ENCODE measurements around the gene STAM2. TPM values are rescaled to one million over a fixed set of nuclear protein-coding genes. Genes with fewer than 3 reads are reported as not detected.

Gene STAM2
- total and polyA plus RNA-seq, 2 of the 13 experiments (the other 11 are each of a cell fraction or from before 2014, with no cell fraction given): 14.7 to 24.1 TPM

DNA sequence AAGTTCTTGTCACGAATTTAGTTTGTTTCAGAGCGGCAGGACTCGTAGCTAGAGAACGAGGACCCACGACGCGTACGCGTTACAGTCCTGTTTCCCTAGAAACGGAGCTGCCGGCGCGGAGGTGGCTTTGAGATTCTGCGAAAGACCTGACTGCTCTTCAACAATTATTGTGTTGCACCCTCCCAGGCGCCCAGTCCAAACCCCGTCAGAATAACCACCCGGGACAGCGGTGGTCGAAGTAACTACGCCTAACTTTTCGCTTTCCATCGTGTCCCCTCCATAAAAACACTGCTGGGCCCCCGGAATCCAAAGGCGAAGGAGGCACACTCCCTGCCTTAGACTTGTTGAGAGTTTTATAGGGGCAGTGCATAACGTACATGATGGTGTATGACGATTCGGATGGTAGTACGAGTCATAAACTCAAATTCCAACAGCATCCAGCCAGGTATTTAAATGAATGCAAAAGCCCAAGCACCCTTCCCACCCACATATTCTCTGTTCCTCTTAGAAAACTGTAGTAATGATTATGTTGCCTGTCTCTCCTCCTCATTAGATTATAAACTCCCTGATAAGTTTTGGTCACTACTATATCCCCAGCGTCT, 651 bp upstream of the STAM2 start (continued):
- TF ChIP-seq, protein P1, sequence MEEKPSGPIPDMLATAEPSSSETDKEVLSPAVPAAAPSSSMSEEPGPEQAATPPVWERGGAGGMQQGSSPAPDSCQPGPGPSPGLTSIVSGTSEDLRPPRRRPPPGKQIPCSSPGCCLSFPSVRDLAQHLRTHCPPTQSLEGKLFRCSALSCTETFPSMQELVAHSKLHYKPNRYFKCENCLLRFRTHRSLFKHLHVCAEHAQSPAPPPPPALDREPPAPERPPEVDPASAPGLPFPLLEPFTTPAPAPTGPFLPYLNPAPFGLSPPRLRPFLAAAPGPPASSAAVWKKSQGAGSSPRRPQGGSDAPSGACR (CRISPR knock-in tag; IDR thresholded peaks at IDR 0.05): no peak
- no peak for TF ChIP-seq NFIC (IDR thresholded peaks at IDR 0.05; ENCODE audit: low read length)
- TF ChIP-seq, protein P2, sequence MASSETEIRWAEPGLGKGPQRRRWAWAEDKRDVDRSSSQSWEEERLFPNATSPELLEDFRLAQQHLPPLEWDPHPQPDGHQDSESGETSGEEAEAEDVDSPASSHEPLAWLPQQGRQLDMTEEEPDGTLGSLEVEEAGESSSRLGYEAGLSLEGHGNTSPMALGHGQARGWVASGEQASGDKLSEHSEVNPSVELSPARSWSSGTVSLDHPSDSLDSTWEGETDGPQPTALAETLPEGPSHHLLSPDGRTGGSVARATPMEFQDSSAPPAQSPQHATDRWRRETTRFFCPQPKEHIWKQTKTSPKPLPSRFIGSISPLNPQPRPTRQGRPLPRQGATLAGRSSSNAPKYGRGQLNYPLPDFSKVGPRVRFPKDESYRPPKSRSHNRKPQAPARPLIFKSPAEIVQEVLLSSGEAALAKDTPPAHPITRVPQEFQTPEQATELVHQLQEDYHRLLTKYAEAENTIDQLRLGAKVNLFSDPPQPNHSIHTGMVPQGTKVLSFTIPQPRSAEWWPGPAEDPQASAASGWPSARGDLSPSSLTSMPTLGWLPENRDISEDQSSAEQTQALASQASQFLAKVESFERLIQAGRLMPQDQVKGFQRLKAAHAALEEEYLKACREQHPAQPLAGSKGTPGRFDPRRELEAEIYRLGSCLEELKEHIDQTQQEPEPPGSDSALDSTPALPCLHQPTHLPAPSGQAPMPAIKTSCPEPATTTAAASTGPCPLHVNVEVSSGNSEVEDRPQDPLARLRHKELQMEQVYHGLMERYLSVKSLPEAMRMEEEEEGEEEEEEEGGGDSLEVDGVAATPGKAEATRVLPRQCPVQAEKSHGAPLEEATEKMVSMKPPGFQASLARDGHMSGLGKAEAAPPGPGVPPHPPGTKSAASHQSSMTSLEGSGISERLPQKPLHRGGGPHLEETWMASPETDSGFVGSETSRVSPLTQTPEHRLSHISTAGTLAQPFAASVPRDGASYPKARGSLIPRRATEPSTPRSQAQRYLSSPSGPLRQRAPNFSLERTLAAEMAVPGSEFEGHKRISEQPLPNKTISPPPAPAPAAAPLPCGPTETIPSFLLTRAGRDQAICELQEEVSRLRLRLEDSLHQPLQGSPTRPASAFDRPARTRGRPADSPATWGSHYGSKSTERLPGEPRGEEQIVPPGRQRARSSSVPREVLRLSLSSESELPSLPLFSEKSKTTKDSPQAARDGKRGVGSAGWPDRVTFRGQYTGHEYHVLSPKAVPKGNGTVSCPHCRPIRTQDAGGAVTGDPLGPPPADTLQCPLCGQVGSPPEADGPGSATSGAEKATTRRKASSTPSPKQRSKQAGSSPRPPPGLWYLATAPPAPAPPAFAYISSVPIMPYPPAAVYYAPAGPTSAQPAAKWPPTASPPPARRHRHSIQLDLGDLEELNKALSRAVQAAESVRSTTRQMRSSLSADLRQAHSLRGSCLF (CRISPR knock-in tag; IDR thresholded peaks at IDR 0.05; ENCODE audit: borderline replicate concordance): no peak

DNA sequence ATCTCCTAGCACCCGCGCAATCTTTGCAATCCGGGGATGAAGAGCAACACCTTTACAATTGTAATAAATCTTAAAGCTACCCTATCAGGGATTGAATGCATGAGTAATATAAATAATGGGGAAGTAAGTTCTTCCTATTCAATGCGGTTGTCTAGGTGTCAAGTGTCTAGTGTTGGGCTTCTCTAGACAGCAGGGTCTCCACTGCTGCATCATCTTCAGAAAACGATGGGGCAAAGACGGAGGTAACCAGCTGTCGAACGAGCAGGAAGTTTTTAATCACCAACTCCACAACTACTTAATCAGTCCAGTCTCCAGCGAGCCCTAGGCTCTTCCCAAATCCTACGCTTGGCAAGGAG, 573 bp downstream of the STAM2 start:
- ATAC-seq: peak; percentile 17
- H3K36me3 ChIP-seq (replicated peaks in 1 of 2; ENCODE audit: control insufficient read depth in 1 of 2, insufficient read depth in 2 of 2, low read length in 2 of 2): no peaks in the 10 kb centered on the region
- H3K27me3 ChIP-seq (ENCODE audit: control insufficient read depth in 1 of 2, insufficient read depth in 2 of 2, low read length in 2 of 2): no peaks in the 10 kb centered on the region; a peak in 1 of 5 replicates
- WGBS (ENCODE audit: low lambda C conversion rate): under 1% methylated on average over 10 of the region's 10 CpGs
- DNase-seq (ENCODE audit: low spot score): no peak
- FAIRE-seq: no peak
- H3K9ac ChIP-seq (ENCODE audit: insufficient read depth, low read depth, low read length): peak overlapping the region; percentile 94
- peaks cover 34% of the 10 kb centered on the region for H3K79me2 ChIP-seq (ENCODE audit: insufficient read depth, low read length)
- in situ Hi-C loops (cut with HindIII; ENCODE audit: extremely low pct_ligation_motif_present, low pct_unique_long_range_greater_than_20kb) (loop anchor here (5.0 to 10.0 kb wide), 2 partner anchors 140 to 542 kb away; partner anchors contain the start of genes ARL6IP6 and PRPF40A), intact Hi-C loops (cut with micrococcal nuclease; ENCODE audit: unreplicated experiment) (loop anchor here (1.0 to 10.0 kb wide), 5 partner anchors 138 to 567 kb away; partner anchors contain the start of genes ARL6IP6 and PRPF40A)
- BruUV-seq (replicated peaks): no TSS peak
- H3K4me2 ChIP-seq (ENCODE audit: low read depth, low read length): peak overlapping the region; percentile 85
- peak overlapping the region; percentile 68 for H2AFZ ChIP-seq (ENCODE audit: low read length)
- ChIA-PET POLR2A (interaction anchor here (0.7 to 2.4 kb wide), 4 partner anchors 138 to 542 kb away, joined by 3 to 19 read pairs (median 4); partner anchors contain the start of gene PRPF40A), CTCF (ENCODE audit: low intra/inter-chr PET ratio, low total read pairs) (interaction anchor here (0.8 to 2.7 kb wide), 3 partner anchors 15 to 461 kb away, joined by 3 to 26 read pairs (median 3); partner anchors contain the start of gene FMNL2)
- TF ChIP-seq SP140L (CRISPR knock-in tag; IDR thresholded peaks at IDR 0.05; ENCODE audit: borderline replicate concordance): peak; percentile 10; the same call in 1 of the 2 replicates
- no peak for TF ChIP-seq ZSCAN20 (CRISPR knock-in tag; IDR thresholded peaks at IDR 0.05; ENCODE audit: borderline replicate concordance)
- no peak for TF ChIP-seq TCF7 (IDR thresholded peaks at IDR 0.05; ENCODE audit: low read depth)
- TF ChIP-seq, protein P3, sequence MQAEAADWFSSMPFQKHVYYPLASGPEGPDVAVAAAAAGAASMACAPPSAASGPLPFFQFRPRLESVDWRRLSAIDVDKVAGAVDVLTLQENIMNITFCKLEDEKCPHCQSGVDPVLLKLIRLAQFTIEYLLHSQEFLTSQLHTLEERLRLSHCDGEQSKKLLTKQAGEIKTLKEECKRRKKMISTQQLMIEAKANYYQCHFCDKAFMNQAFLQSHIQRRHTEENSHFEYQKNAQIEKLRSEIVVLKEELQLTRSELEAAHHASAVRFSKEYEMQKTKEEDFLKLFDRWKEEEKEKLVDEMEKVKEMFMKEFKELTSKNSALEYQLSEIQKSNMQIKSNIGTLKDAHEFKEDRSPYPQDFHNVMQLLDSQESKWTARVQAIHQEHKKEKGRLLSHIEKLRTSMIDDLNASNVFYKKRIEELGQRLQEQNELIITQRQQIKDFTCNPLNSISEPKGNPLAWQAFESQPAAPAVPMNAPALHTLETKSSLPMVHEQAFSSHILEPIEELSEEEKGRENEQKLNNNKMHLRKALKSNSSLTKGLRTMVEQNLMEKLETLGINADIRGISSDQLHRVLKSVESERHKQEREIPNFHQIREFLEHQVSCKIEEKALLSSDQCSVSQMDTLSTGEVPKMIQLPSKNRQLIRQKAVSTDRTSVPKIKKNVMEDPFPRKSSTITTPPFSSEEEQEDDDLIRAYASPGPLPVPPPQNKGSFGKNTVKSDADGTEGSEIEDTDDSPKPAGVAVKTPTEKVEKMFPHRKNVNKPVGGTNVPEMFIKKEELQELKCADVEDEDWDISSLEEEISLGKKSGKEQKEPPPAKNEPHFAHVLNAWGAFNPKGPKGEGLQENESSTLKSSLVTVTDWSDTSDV (CRISPR knock-in tag; IDR thresholded peaks at IDR 0.05): no peak
- peak overlapping the region; percentile 94 for H3K27ac ChIP-seq (ENCODE audit: extremely low read length, insufficient read depth, low read length)
- H3K9me3 ChIP-seq (ENCODE audit: low read length): no peaks in the 10 kb centered on the region
- H3K4me3 ChIP-seq (replicated peaks in 1 of 3; ENCODE audit: insufficient read depth in 1 of 3, low read depth in 2 of 3, low read length in 3 of 3): peak overlapping the region; percentile 90 to 99 (median 91)
- no peaks in the 10 kb centered on the region; the same call in 1 of the 2 replicates for H4K20me1 ChIP-seq (ENCODE audit: insufficient read depth, low read length)
- H3K4me1 ChIP-seq (ENCODE audit: insufficient read depth, low read length): peaks cover 30% of the 10 kb centered on the region
